CMK (cell line): ENCODE data around the gene SAC3D1.
A peak's percentile ranks its signal among the peaks of the same experiment; 100 is the strongest.

ENCODE experiments used
- DNase-seq: peaks from one replicate; pipeline ENCODE4 v3.0.0-alpha.2; 2010; ENCODE audit warnings: low read depth

SAC3D1 gene

DNA sequence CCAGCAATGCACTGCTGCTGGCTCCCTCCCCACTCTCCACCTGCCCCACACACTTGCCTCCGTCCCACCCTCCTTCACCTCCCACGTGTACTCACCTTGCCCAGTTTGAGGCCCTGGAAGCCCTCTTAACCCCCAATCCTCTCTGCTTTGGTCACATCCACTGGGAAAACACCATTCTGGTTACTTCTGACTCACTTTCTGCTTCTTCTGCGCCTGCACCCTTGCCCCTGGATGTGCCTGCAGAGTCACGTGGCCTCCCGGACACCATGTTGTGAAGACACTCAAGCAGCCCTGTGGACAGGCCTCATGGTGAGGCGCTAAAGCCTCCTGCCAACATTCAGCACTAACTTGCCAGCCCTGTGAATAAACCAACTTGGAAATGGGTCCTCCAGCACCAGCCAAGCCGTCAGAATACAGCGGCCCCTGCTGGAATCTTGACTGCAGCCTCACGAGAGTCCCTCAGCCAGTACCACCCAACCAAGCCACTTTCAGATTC is 20.0 kb downstream of the SAC3D1 start:
- no peak for DNase-seq

DNA sequence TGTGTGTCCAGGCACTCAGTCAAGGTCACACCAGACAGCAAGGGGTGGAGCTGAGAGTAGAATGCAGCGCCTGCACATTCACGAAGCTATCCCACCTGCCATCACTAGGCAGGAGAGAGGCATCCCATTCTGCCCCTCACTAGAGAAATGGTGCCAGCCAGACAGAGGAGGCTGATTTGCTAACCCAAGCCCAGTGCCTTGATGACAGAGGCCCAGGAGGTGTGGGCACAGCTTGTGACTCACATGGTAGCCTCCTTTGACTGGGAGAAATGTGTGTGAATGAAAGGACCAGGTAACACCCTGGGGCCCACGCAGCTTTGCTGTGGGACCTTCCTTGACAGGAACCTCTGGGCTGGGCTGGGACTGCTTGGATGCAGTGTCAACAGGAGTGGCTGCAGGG is 22.5 kb downstream of the SAC3D1 start:
- no peak for DNase-seq

- no peak for DNase-seq
Measured at GRCh38 chr11:65064847-65065240, 23.8 kb downstream of the SAC3D1 start.

DNA sequence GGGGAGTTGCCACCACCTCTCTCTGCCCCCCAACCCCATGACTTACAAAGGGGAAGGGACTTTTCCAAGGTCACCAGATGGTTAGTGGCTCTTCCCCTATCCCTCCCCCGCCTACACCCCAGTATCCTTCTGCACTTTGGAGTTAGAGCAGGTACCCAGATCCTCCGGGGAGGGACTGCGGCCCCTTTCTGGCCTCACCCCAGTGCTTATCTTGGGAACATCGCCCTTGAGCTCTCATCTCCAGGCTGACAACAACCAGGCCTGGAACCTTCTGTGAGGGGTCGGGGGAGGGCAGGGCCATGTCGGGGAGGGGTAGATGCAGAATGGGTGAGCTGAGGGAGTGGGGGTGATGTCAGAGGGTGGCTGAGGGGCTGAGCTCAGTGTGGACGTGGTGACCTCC is 24.8 kb downstream of the SAC3D1 start:
- DNase-seq = no peak

- DNase-seq = no peak
Measured at GRCh38 chr11:65066315-65066714, 25.3 kb downstream of the SAC3D1 start.

- no peak for DNase-seq
Measured at GRCh38 chr11:65066805-65067291, 25.8 kb downstream of the SAC3D1 start.

- no peak for DNase-seq
Measured at GRCh38 chr11:65067446-65067845, 26.4 kb downstream of the SAC3D1 start.

- no peak for DNase-seq
Measured at GRCh38 chr11:65069217-65069616, 28.2 kb downstream of the SAC3D1 start.

DNA sequence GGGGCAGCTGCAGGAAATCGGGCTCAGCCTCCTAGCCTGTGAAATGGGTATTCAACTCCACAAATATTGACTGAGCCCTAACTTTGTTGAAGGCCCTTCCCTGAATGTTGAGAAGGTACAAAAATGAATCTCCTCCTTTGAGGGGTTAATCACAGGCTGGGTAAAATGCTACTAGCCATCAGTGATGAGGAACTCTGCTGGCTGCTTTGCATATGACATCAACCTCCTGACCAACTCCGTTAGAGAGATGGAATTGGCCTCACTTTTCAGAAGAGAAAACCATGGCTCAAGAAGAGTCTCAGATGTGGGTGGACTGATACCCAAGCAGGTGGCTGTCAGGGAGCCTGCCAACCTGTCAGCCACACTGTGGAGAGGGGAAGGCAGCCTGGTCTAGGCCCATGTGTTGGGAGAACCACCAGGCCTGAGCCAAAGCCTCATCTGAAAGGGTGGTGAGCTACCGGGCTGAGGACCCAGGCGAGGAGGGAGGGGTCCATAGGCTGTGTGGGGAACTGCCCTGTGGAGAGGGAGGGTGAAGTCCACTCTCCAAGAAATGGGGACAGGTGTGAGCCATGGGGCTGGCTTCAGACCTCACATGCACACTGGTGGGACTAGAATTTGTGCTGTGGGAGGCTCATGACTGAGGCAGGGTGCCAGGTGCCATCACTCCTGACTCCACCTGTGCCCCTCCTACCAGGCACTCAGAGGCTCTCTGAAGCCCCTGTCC is 31.1 kb downstream of the SAC3D1 start:
- DNase-seq = no peak

GRCh38 chr11:65072631-65072966 is 31.6 kb downstream of the SAC3D1 start:
- no peak for DNase-seq

DNA sequence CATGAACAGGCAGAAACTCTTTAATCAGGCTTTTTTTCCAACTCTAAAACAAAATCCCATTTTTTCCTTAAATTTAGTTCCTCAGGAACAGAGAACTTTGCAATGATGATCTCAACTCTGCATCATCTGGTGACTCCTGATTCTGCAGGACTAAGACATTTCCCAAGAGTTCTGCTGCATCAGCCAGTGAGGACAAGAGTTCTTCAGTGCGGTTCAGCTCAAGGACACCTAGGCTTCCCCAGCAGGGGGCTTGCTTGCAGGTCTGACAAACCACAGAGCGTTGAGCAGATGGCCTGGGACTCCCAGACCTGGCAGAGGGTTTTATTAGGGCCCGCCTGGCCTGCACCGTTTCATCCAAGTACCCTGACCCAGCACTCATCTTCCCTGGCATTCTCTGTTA is 36.4 kb downstream of the SAC3D1 start:
- DNase-seq = no peak

- no peak for DNase-seq
Measured at GRCh38 chr11:65078151-65078550, 37.1 kb downstream of the SAC3D1 start.

DNA sequence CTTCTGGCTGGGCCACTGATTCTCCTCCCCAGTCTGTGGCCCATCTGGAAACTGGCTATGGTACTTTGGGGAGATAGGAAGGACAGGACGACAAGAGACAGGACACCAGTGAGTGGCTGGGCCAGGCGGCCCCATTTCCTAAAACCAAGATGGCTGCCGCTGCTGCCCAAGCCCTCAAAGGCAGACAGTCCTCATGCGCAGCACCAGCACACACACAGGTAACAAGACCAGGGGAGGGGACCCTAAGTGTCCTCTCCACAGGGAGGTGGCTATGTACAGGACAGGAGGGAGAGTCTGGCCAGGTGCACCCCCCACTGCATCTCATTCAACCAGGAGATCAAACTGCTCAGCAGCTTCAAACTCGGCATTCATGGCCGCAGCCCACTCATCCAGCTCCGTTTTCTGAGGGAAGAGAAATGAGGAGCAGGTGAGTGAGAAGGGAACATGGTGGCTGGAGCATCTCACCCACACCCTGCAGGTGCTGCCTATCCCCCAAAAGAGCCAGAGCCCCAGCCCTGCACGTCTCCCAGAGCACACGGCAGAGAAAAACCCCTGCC is 37.9 kb downstream of the SAC3D1 start:
- no peak for DNase-seq

DNA sequence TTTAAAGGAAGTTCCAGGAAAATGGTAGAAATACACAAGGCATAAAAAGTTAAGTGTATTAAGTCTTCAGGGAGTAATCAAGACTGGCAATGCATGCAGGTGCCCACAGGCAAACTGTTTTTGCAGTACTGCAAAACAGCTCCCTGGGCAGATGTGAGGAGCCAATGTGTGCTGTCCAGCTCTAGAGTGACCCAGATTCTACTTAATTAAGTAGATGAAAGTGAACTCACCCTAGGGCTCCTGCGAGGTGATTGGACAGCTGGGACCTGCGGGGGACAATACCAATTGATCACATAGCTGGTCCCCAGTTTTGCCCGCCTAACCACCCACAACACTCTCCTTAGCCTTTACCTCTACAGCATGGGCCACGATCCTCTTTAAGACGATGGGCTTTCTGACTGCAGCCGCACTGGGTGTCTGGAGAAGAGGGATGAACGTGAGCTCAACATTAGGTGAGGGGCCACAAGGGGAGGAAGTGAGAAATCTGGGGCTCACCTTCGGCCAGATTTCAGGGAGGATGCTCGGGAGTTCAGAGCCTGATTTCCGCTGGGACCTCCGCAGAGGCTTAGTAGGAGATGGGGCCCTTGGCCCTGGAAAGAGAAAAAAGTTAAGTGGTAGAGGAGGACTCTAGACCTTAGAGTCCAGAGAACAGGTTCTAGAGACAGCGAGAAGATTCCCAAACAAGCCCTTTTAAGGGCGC is 42.3 kb downstream of the SAC3D1 start:
- DNase-seq = no peak

- peak; percentile 82 for DNase-seq
Measured at GRCh38 chr11:65083834-65084597, 43.0 kb downstream of the SAC3D1 start, which contains the start of the genes CDCA5 and ZFPL1. TSS of gene CDCA5 (minus strand) at chr11:65084040. CDS start at chr11:65083978, 62 bp downstream. TSS of gene ZFPL1 (plus strand) at chr11:65084222. CDS start at chr11:65084699, 477 bp downstream.

DNA sequence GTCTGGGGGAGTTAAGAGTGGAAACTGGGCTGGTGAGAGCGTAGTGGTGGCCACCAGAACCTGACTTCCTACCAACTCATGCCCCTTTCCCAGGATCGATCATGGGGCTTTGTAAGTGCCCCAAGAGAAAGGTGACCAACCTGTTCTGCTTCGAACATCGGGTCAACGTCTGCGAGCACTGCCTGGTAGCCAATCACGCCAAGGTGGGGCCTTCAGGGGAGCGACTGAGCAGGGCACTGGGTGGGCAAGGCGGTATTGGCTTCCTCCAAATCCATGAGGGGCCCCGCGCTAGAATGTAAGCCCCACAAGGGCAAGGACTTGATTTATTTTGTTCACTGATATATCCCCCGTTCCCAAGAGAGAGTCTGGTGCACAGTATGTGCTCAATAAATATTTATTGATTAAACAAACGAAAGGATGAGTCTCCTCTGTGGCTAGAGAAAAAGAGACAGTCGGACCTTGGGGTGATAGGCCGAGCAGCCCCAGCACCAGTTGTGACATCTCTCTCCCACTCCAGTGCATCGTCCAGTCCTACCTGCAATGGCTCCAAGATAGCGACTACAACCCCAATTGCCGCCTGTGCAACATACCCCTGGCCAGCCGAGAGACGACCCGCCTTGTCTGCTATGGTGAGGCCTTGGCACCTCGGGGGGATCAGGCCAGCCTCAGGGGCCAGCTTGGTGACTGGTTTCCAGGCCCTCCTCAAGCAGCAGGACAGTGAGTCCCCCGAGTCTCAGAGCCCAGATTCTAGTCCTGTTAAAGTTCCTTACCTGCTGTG is 43.8 kb downstream of the SAC3D1 start:
- no peak for DNase-seq

GRCh38 chr11:65085446-65085845 is 44.4 kb downstream of the SAC3D1 start:
- no peak for DNase-seq

DNA sequence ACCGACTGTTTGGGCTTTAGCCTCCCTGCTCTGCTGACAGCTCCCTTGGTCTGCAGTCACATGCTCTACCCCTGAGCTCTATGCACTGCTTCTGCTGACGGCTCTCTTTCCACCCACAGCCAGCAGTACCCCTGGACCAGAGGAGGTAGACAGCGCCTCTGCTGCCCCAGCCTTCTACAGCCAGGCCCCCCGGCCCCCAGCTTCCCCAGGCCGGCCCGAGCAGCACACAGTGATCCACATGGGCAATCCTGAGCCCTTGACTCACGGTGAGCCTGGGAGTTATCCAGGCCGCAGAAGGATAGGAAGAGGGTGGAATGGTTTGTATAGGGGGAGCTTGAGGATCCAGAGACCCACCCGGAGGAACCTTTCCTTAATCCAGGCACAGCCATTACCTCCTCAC is 45.8 kb downstream of the SAC3D1 start:
- DNase-seq = no peak

GRCh38 chr11:65087216-65087615 is 46.2 kb downstream of the SAC3D1 start:
- DNase-seq = no peak

- DNase-seq = no peak
Measured at GRCh38 chr11:65087827-65088226, 46.8 kb downstream of the SAC3D1 start.

- no peak for DNase-seq
Measured at GRCh38 chr11:65089621-65090020, 48.6 kb downstream of the SAC3D1 start.
